Stromal cell of bone marrow (primary cell): Measurements from ENCODE around the gene UVSSA.
"Not testable (repeated sequence)": the region's sequence is repeated elsewhere in the genome, so short reads cannot be mapped to it uniquely, and the experiment has no call there.

ENCODE experiments used
- DNase-seq: peaks from one replicate; pipeline ENCODE4 v3.0.0-alpha.2; 2012; ENCODE audit warnings: low read depth

The UVSSA gene

GRCh38 chr4:1316537-1317168, 30.4 kb upstream of the UVSSA start:
- no peak for DNase-seq

- no peak for DNase-seq
These were observed 29.6 kb upstream of the UVSSA start for GRCh38 chr4:1317177-1318045.

GRCh38 chr4:1318046-1318375, 29.0 kb upstream of the UVSSA start:
- no peak for DNase-seq

- DNase-seq: no peak
These were observed 28.4 kb upstream of the UVSSA start for GRCh38 chr4:1318488-1319213.

- no peak for DNase-seq
These were observed 25.5 kb upstream of the UVSSA start for GRCh38 chr4:1321486-1321885.

- DNase-seq: no peak
These were observed 24.9 kb upstream of the UVSSA start for GRCh38 chr4:1321946-1322650.

GRCh38 chr4:1323280-1323634, 23.8 kb upstream of the UVSSA start:
- no peak for DNase-seq

- peak; percentile 71 for DNase-seq
These were observed 23.2 kb upstream of the UVSSA start for GRCh38 chr4:1323635-1324442.

- not testable (repeated sequence) for DNase-seq
These were observed 22.4 kb upstream of the UVSSA start for GRCh38 chr4:1324443-1325175.

- DNase-seq: no peak
These were observed 21.9 kb upstream of the UVSSA start for GRCh38 chr4:1325176-1325480.

- DNase-seq: no peak
These were observed 21.1 kb upstream of the UVSSA start for GRCh38 chr4:1325681-1326635.

- no peak for DNase-seq
These were observed 20.1 kb upstream of the UVSSA start for GRCh38 chr4:1326751-1327525.

GRCh38 chr4:1327526-1328266, 19.3 kb upstream of the UVSSA start:
- no peak for DNase-seq

GRCh38 chr4:1328267-1329155, 18.5 kb upstream of the UVSSA start:
- no peak for DNase-seq

- DNase-seq: no peak
These were observed 17.3 kb upstream of the UVSSA start for GRCh38 chr4:1329408-1330371.
